Right lobe of liver (tissue), 6 donors: ENCODE results near the gene ZBED3. TPM values are rescaled to one million over a fixed set of nuclear protein-coding genes. Genes with fewer than 3 reads are reported as not detected.

Experiments
- ATAC-seq, 4 donors: fragments of 200-7000 bp; cut with Tn5 transposase; one replicate each; pipeline ENCODE4 v1.9.1; 2020; ENCODE audit warnings: mild to moderate bottlenecking in 4 of 4, moderate library complexity in 4 of 4
- DNase-seq, 3 donors: peaks; one replicate each; pipeline ENCODE4 v3.0.0-alpha.2; 2020
- H3K27ac ChIP-seq, 3 donors: fragments of 200-600 bp; one replicate each; pipeline ENCODE4 v1.8.0; 2022
- H3K27me3 ChIP-seq, 2 donors: fragments of 200-600 bp; one replicate each; pipeline ENCODE4 v1.8.0; 2022
- H3K36me3 ChIP-seq, 4 donors: fragments of 200-600 bp; sonication (generic) in 1 of 4; one replicate each; pipeline versions ENCODE4 v1.5.1 to v1.8.0; 2017 to 2022; ENCODE audit warnings: control low read depth in 1 of 4
- H3K4me1 ChIP-seq, 4 donors: fragments of 200-600 bp; sonication (generic) in 1 of 4; one replicate each; pipeline versions ENCODE4 v1.5.1 to v1.8.0; 2017 to 2022; ENCODE audit warnings: control low read depth in 1 of 4
- H3K4me3 ChIP-seq, 3 donors: fragments of 200-600 bp; one replicate each; pipeline ENCODE4 v1.8.0; 2022
- H3K9me3 ChIP-seq, 4 donors: fragments of 200-600 bp; sonication (generic) in 1 of 4; one replicate each; pipeline versions ENCODE4 v1.5.1 to v1.8.0; 2017 to 2022; ENCODE audit warnings: control low read depth in 1 of 4
- POLR2A ChIP-seq: fragments of 450-650 bp; IDR thresholded peaks from one replicate; pipeline ENCODE4 v1.6.1; 2017; ENCODE audit warnings: antibody characterized with exemption, mild to moderate bottlenecking
- WGBS: methylation state at CpG from one replicate; pipeline ENCODE4 v1.1.6; 2018; ENCODE audit warnings: low coverage, low lambda C conversion rate; ENCODE audit not compliant: insufficient coverage; ENCODE audit errors: missing lambda C conversion rate; 5-methylcytosine and 5-hydroxymethylcytosine counted together
- intact Hi-C, 2 donors: fragments of 100-400 bp; cut with DNase I; formaldehyde crosslinking; loops; one replicate each; pipeline versions ENCODE4 v1.11.2 to v1.14.1; 2022
- long read RNA-seq: library from polyadenylated mRNA; unstranded; transcript quantifications from one replicate; pipeline ENCODE4 v2.0.0, GENCODE V29; 2019
- total RNA-seq, 6 experiments: library from RNA; depleted of rRNA in 2 of 6; stranded (reverse); fragments of >200 nt in 2 of 6; fragmentation: NEBNext Ultra II Directional in 3 of 6; extraction: Animal tissue kit (Norgen Biotek cat#: 25700) in 3 of 6; gene quantifications; one replicate each; pipeline versions ENCODE4 v1.1.0 to v1.2.4, GENCODE V29; 2016 to 2023
- TF ChIP-seq, protein P1 (sequence below), 4 donors: fragments of 200-600 bp in 3 of 4; fragments of 450-650 bp in 1 of 4; IDR thresholded peaks; one replicate each; pipeline versions ENCODE4 v1.5.1 to v1.8.0; 2016 to 2022; ENCODE audit warnings: antibody characterized with exemption in 4 of 4, mild to moderate bottlenecking in 2 of 4
- donor health status: DM: no; HTN: yes; CAD: no.
- donor health status: DM: no; HTN: no; CAD: no.
- donor health status: DM: no; HTN: no; CAD: no.
- donor health status: DM: no; HTN: yes; CAD: no.
- donor health status: DM: no; HTN: yes; CAD: no.

ZBED3 gene
- 10 to 100 TPM in 3 of 6 experiments, 1 to 10 TPM in 3; 3.6 to 29.4 (median 11.0) TPM for total RNA-seq
- long read RNA-seq: 0 reads

DNA sequence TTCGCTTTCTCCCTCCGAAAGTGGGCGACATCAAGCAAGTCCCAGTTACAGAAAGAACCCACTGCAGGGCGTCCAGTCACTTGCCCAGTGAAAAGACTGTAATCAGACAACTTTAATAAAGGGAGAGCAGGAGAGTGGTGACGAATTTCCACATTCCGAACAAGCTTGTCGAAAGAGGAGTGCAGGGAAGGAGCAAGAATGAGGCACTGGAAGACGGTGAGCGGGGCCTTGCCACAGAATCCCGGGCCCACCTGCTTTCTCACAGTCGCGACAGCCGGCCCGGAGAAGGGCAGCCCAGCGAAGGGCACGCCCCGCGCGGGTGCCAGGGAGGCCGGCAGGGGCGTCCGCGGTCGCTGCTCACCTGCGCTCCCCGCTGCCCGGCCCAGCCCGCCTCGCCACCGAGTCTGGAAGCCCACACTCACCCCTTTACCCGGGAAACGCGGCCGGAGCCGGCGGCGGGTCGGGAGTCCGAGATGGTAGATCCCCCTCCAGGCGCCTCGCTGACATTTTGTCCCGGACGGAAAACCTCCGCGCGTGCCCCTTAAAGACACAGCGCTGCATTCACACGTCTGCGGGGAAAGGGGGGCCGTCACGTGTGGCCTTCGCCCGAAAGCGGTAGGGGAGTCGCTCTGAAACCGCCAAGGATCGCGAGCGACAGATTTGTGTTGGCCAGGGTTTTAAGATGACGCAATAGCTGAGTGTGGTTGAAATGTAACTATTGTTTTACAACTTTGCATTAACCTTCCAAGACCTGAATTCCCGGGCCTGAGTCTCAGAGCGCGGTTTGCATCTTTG is at the start of gene ZBED3:
TSS of gene ZBED3 (minus strand) at position 597 of the 795 bp plus-strand sequence. CDS start 9,407 bp downstream, outside the sequence.
- Histone ChIP-seq H3K4me3 (peak within 1 kb of the TSS; percentile 59 to 82 (median 81)), H3K36me3 (no peaks in the 10 kb centered on the region), H3K4me1 (peaks cover 0 to 8% (median 2%) of the 10 kb centered on the region in 4 donors), H3K27me3 (no peaks in the 10 kb centered on the region), H3K9me3 (no peaks in the 10 kb centered on the region), H3K27ac (peak within 1 kb of the TSS; percentile 88 to 99 (median 98))
- intact Hi-C loops: no loop called here
- under 1% methylated on average over 29 of the region's 63 CpGs for WGBS
- ATAC-seq: peak; percentile 66 to 83 (median 81)
- no peak for TF ChIP-seq POLR2A
- TF ChIP-seq, protein P1, sequence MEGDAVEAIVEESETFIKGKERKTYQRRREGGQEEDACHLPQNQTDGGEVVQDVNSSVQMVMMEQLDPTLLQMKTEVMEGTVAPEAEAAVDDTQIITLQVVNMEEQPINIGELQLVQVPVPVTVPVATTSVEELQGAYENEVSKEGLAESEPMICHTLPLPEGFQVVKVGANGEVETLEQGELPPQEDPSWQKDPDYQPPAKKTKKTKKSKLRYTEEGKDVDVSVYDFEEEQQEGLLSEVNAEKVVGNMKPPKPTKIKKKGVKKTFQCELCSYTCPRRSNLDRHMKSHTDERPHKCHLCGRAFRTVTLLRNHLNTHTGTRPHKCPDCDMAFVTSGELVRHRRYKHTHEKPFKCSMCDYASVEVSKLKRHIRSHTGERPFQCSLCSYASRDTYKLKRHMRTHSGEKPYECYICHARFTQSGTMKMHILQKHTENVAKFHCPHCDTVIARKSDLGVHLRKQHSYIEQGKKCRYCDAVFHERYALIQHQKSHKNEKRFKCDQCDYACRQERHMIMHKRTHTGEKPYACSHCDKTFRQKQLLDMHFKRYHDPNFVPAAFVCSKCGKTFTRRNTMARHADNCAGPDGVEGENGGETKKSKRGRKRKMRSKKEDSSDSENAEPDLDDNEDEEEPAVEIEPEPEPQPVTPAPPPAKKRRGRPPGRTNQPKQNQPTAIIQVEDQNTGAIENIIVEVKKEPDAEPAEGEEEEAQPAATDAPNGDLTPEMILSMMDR (IDR thresholded peaks at IDR 0.05): peak in 3 of 4 donors; percentile 5 to 19 (median 15)
- peak; percentile 63 to 93 (median 92) for DNase-seq

DNA sequence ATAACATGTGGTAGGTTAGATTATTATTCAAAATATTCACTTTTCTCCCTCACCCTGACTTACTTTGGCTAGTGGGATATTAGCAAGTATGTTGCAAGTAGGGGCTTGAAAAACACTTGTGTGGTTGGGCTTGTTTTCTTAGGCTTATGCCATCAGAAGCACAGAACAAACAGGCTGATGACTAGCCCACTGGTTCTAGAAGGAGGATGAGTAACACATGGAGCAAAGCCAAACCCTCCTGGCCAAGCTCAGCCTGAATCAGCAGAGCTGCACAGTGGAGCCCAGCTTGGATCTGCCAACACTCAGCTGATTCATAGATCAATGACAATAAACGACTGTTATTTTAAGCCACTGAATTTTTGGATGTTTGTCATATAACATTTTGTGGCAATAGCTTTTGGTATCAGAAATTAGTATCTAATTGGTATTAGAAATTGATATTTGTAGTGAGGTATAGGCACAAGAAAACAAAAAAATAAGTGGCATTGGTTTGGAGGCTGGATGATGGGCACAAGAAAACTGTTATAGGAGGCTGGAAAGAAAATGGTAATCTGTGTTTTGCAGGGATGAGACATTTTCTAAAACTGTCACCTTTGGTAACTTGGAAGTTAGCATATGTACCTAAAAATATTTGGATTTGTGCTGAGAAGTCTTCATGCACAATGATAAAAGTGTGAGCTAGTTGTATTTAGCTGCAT is 46.1 kb upstream of the ZBED3 start:
- intact Hi-C loops: no loop called here
- TF ChIP-seq POLR2A: no peak
- TF ChIP-seq, protein P1 (IDR thresholded peaks at IDR 0.05): no peak

DNA sequence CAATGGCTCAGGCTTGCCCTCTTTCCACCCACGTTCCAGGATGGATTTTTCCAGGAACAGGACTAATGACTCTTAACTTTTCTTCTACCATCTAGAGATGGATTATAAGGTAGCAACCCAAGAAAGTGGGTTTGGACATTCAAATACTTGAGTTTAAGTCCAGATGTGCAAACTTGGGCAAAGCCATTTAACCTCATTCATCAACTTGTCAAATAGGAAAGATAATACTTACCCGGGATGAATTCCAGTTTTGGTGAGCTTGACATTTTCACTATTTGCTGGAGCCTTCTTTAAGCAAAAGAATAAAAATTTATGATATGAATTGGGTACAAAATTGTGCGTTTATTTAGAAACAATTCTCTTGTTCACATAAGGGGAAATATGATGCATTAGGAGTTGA is 44.3 kb upstream of the ZBED3 start:
- TF ChIP-seq, protein P1 (IDR thresholded peaks at IDR 0.05): no peak
- no peak for TF ChIP-seq POLR2A
- Histone ChIP-seq H3K4me1 (peaks cover 0 to 8% (median 0%) of the 10 kb centered on the region in 4 donors), H3K9me3 (no peaks in the 10 kb centered on the region), H3K27ac (no peak overlapping the region), H3K27me3 (no peaks in the 10 kb centered on the region), H3K36me3 (no peaks in the 10 kb centered on the region), H3K4me3 (no peak overlapping the region)
- no peak for ATAC-seq
- intact Hi-C loops: no loop called here
- no peak for DNase-seq
- WGBS: 73% methylated on average over 3 of the region's 3 CpGs

More for the DNA sequence above, 46.1 kb upstream of the ZBED3 start:
- Histone ChIP-seq H3K9me3 (no peaks in the 10 kb centered on the region), H3K27ac (no peak overlapping the region), H3K4me1 (peaks cover 0 to 7% (median 0%) of the 10 kb centered on the region in 4 donors), H3K27me3 (no peaks in the 10 kb centered on the region), H3K36me3 (no peaks in the 10 kb centered on the region), H3K4me3 (no peak overlapping the region)
- WGBS: 18% methylated on average over 1 of the region's 1 CpG
- DNase-seq (peak; percentile 58 to 86 (median 73)), ATAC-seq (peak; percentile 92 to 99 (median 95))

DNA sequence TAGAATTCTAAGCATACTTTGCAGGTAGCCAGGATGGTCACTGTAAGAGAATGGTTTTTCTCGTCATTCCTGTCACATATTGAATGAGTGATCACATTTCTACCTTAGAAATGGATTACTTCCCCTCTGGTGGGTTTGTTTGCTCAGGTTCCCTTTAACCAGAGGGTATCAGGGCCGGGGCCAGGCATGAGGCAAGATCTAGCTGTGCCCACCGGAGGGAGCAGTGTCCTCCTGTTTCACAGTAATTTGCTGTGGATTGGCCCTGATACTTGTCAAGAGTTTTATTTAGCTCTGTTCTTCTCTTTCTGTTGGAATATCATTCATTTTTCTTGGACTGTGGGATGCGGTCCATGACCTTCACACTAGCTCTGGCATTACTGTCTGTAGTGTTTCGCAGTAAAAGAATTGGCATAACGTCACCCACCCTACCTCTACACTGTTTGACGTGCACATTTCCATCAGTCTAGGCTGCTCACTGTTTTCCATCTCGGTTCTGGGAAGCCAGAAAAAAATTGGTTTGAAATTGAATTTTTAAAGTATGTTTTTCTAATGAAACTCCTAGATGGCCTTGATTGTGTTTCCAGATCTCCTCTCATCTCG is 42.4 kb upstream of the ZBED3 start:
- 73% methylated on average over 9 of the region's 9 CpGs for WGBS
- ATAC-seq (peak in 2 of 4 donors; percentile 11 to 38), DNase-seq (peak in 1 of 3 donors; percentile 49)
- no peaks in the 10 kb centered on the region for H3K36me3 ChIP-seq
- no peak overlapping the region for H3K4me3 ChIP-seq
- intact Hi-C loops: no loop called here
- H3K9me3 ChIP-seq: no peaks in the 10 kb centered on the region
- H3K27ac ChIP-seq: no peak overlapping the region
- no peak for TF ChIP-seq POLR2A
- TF ChIP-seq, protein P1 (IDR thresholded peaks at IDR 0.05): peak in 3 of 4 donors; percentile 12 to 26 (median 21)
- peaks cover 0 to 8% (median 0%) of the 10 kb centered on the region in 4 donors for H3K4me1 ChIP-seq
- H3K27me3 ChIP-seq: no peaks in the 10 kb centered on the region
